Ishikawa (cell line): ENCODE results near the gene SMAP1.

Source experiments
- CEBPB ChIP-seq: IDR thresholded peaks from 2 replicates; pipeline ENCODE4 v1.6.1; 2012
- CREB1 ChIP-seq: IDR thresholded peaks from 2 replicates; pipeline ENCODE4 v1.6.1; 2012; ENCODE audit warnings: low read depth
- EGR1 ChIP-seq: IDR thresholded peaks from 2 replicates; pipeline ENCODE4 v1.6.1; 2012
- EP300 ChIP-seq: IDR thresholded peaks from 2 replicates; pipeline ENCODE4 v1.6.1; 2012; ENCODE audit warnings: borderline replicate concordance
- FOXM1 ChIP-seq: IDR thresholded peaks from 2 replicates; pipeline ENCODE4 v1.6.1; 2012; ENCODE audit warnings: low read depth, borderline replicate concordance
- NFIC ChIP-seq: IDR thresholded peaks from 2 replicates; pipeline ENCODE4 v1.6.1; 2012
- RAD21 ChIP-seq: IDR thresholded peaks from 2 replicates; pipeline ENCODE4 v1.6.1; 2012; ENCODE audit warnings: low read depth
- TAF1 ChIP-seq: IDR thresholded peaks from 2 replicates; pipeline ENCODE4 v1.6.1; 2012; ENCODE audit warnings: low read depth, mild to moderate bottlenecking
- TCF12 ChIP-seq: IDR thresholded peaks from 2 replicates; pipeline ENCODE4 v1.6.1; 2012; ENCODE audit warnings: low read depth
- TEAD4 ChIP-seq: IDR thresholded peaks from 2 replicates; pipeline ENCODE4 v1.6.1; 2012
- YY1 ChIP-seq: IDR thresholded peaks from 2 replicates; pipeline ENCODE4 v1.6.1; 2012; ENCODE audit warnings: low read depth
- ZBTB7A ChIP-seq: IDR thresholded peaks from 2 replicates; pipeline ENCODE4 v1.6.1; 2012; ENCODE audit warnings: low read depth
- TF ChIP-seq, protein P1 (sequence below): IDR thresholded peaks from 2 replicates; pipeline ENCODE4 v1.6.1; 2012
- TF ChIP-seq, protein P2 (sequence below): IDR thresholded peaks from 2 replicates; pipeline ENCODE4 v1.6.1; 2012
- TF ChIP-seq, protein P3 (sequence below): IDR thresholded peaks from 2 replicates; pipeline ENCODE4 v1.6.1; 2012; ENCODE audit warnings: low read depth, mild to moderate bottlenecking

The SMAP1 gene

DNA sequence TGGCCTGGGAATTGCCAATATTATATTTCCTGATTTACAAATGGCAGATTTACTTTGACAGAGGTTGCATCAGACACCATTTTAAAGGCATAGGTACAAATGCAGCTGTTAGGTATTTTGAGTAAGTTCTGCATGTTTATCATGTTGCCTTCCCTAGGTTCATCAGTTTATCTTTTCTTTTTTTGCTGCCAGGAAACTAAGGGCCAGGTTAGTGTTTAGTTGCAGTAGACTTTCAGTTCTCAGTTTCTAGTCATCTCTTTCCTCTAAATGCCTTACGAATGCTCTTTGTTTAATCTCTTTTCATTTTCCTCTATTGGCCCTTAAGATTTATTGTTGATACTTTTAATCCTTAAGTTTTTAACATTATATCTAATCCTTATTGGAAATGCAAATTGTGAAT lies 129.9 kb downstream of the SMAP1 start:
- no peak for TF ChIP-seq RAD21
- no peak for TF ChIP-seq ZBTB7A

DNA sequence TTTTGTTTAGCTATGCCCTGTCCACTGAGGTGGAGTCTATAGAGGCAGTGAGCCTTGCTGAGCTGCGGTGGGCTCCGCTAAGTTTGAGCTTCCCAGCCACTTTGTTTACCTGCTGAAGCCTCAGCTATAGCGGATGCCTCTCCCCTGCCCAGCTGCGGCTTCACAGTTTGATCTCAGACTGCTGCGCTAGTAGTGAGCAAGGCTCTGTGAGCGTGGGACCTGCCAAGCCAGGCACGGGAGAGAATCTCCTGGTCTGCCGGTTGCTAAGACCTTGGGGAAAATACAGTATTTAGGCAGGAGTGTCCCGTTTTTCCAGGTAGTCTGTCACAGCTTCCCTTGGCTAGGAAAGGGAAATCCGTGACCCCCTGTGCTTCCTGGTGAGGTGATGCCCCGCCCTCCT lies 138.4 kb downstream of the SMAP1 start:
- TF ChIP-seq EGR1 = no peak
- no peak for TF ChIP-seq TCF12
- TF ChIP-seq, protein P1, sequence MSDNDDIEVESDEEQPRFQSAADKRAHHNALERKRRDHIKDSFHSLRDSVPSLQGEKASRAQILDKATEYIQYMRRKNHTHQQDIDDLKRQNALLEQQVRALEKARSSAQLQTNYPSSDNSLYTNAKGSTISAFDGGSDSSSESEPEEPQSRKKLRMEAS = no peak
- no peak for TF ChIP-seq EP300
- no peak for TF ChIP-seq FOXM1
- TF ChIP-seq NFIC = no peak
- TF ChIP-seq, protein P2, sequence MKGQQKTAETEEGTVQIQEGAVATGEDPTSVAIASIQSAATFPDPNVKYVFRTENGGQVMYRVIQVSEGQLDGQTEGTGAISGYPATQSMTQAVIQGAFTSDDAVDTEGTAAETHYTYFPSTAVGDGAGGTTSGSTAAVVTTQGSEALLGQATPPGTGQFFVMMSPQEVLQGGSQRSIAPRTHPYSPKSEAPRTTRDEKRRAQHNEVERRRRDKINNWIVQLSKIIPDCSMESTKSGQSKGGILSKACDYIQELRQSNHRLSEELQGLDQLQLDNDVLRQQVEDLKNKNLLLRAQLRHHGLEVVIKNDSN = no peak
- TF ChIP-seq, protein P3, sequence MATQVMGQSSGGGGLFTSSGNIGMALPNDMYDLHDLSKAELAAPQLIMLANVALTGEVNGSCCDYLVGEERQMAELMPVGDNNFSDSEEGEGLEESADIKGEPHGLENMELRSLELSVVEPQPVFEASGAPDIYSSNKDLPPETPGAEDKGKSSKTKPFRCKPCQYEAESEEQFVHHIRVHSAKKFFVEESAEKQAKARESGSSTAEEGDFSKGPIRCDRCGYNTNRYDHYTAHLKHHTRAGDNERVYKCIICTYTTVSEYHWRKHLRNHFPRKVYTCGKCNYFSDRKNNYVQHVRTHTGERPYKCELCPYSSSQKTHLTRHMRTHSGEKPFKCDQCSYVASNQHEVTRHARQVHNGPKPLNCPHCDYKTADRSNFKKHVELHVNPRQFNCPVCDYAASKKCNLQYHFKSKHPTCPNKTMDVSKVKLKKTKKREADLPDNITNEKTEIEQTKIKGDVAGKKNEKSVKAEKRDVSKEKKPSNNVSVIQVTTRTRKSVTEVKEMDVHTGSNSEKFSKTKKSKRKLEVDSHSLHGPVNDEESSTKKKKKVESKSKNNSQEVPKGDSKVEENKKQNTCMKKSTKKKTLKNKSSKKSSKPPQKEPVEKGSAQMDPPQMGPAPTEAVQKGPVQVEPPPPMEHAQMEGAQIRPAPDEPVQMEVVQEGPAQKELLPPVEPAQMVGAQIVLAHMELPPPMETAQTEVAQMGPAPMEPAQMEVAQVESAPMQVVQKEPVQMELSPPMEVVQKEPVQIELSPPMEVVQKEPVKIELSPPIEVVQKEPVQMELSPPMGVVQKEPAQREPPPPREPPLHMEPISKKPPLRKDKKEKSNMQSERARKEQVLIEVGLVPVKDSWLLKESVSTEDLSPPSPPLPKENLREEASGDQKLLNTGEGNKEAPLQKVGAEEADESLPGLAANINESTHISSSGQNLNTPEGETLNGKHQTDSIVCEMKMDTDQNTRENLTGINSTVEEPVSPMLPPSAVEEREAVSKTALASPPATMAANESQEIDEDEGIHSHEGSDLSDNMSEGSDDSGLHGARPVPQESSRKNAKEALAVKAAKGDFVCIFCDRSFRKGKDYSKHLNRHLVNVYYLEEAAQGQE = no peak

DNA sequence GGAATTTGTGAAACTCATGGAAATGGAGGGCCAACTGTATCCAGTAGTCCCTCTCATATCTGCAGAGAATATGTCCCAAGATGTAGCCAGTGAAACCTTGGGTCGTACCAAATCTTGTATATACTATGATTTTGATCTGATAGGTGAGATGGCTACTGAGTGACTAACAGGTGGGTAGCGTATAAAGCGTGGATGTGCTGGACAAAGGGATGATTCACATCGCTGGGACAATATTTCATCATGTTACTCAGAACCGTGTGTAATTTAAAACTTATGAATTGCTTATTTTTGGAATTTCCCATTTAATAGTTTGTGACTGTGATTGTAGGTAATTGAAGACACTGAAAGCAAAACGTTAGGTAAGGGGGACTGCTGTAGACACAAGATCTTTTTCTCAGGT lies 144.1 kb downstream of the SMAP1 start:
- TF ChIP-seq, protein P2 = no peak
- TF ChIP-seq TAF1 (no peak), EGR1 (no peak), ZBTB7A (no peak), NFIC (no peak), CREB1 (no peak), TEAD4 (no peak), CEBPB (no peak), YY1 (no peak), TCF12 (no peak)
- TF ChIP-seq, protein P1 = no peak

DNA sequence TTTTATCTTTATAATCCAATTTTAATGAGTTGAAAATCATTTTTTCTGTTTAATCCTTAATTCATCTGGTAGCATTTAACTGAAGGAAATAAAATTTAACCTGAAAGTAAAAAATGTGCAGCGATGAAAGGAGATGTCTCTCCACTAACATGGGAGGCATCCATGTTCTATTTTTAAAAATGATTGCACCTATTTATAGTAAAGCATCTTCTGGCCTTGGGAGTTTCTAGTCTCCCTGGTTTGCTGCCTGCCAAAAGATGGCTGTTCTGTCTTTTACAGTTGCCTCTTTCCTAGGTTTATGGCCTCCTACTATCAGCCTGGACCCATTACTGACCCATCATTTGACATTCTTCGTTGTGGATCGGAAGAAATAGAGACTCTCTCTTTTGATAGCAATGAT lies 146.2 kb downstream of the SMAP1 start:
- no peak for TF ChIP-seq YY1
- no peak for TF ChIP-seq NFIC
- TF ChIP-seq TCF12 = no peak
- TF ChIP-seq, protein P2 = no peak
- no peak for TF ChIP-seq TAF1
- no peak for TF ChIP-seq CEBPB
- no peak for TF ChIP-seq ZBTB7A

DNA sequence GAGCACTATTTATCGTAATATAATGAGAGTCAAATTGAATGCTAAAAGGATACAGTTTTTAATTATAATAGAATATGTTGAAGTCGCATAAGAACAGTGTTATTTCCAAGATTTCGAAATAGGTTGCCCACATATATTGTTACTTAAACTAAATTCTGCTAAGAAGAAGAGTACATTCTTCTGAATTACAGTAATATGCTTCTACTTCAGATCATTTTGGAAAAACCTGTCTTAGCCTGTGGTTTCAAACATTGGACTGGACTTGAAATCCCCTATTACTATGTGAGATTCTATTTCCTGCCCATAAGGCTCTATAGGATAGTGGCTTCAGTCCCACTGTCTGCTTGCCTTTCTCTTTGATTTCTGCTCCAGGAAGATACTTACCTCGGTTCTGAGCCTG lies 152.0 kb downstream of the SMAP1 start:
- TF ChIP-seq, protein P2 = no peak
- no peak for TF ChIP-seq YY1
- TF ChIP-seq, protein P3 = no peak
- TF ChIP-seq EGR1 = no peak
- no peak for TF ChIP-seq FOXM1
- TF ChIP-seq CREB1 = no peak

DNA sequence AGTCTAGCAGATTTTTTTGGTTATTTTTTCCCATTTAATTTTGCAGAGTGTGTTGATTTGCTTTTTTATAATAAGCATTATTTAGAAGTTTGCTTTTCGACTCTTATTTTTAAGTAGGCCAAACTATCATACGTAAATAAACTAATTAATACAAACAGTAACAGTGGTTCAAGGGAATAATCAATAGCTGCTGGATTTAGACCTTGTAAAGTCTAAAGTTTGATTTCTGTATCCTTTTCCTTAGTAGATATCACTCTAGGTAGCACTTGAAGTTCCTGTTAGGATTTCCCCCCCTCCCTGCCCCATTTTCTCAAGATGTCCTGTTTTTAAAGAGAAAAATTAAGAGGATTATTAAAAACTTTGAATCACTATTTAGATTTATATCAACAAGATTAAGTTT lies 153.1 kb downstream of the SMAP1 start:
- TF ChIP-seq EGR1 = no peak
- TF ChIP-seq, protein P2 = no peak
